Measurements from ENCODE around the gene ROBO2. TPM values are rescaled to one million over a fixed set of nuclear protein-coding genes. Genes with fewer than 3 reads are reported as not detected.

ROBO2 gene
- total RNA-seq, 1 donor from 2014 or later = 0.79 TPM

DNA sequence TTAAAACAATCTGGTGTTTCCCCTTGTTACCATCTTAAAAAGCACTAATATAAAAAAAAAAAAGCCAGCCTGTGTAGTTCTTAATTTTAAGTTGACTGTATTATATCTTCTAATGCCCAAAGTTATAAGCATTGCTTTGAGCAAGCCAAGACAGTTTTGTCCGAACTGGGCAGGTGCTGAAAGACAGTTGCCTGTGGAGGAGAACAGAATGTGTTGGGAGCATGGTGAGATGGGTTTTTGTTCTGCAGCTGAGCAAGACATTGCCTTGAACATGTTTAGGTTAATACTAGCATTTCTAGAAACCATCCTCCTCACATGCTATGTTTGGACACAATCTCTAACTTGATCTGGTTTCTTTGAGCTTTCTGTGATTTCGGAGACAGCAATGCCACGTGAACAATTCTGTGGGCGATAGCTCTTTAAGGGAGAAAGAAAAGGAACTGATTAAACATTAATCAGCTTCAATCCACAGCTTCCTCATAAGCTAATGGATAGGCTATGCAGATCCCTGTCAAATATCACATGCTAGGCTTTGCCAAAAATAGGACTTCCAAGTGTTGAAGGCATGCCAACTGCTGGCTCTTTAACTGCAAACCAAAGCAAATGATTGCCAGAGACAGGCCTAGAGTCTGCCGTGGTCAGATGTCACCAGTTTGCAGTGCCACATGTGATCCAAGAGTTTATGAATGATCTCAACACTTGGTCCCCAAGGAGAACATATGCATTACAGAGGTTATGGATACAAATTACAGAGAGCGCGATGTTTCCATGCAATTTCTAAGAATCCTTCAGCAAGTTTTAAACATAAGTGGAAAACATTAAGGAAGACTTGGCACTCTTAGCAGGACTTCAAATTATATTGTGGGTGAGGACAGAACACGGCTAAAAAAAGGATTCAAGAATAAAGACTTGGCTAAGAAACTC, 428.1 kb downstream of the ROBO2 start:
- FAIRE-seq = no peak

DNA sequence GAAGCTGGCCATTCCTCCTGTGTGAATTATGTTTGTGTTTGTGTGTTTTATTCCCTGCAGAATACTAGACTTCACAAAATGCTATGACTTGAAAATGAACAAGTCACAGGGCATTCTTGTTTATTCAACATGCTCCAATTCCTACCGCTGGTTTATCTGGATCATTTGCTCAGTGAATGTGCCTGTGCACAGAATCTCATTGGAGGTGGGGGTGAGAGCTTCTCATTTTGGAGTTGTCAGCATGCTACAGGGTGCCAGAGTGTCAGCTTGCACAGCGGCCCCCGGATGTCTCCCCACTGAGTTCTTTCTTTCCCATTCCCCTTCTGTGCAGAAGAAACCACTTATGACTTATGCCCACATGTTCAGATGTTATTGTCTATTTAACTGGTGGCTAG, 428.7 kb downstream of the ROBO2 start:
- Histone ChIP-seq H3K27me3 (ENCODE audit: control insufficient read depth, insufficient read depth, low read length) (no peaks in the 10 kb centered on the region), H3K4me3 (ENCODE audit: low read depth, low read length) (no peak overlapping the region), H3K36me3 (ENCODE audit: control insufficient read depth, insufficient read depth, low read length) (no peaks in the 10 kb centered on the region)
- DNase-seq (ENCODE audit: low read depth) (no peak), FAIRE-seq (no peak)
- TF ChIP-seq, protein P1, sequence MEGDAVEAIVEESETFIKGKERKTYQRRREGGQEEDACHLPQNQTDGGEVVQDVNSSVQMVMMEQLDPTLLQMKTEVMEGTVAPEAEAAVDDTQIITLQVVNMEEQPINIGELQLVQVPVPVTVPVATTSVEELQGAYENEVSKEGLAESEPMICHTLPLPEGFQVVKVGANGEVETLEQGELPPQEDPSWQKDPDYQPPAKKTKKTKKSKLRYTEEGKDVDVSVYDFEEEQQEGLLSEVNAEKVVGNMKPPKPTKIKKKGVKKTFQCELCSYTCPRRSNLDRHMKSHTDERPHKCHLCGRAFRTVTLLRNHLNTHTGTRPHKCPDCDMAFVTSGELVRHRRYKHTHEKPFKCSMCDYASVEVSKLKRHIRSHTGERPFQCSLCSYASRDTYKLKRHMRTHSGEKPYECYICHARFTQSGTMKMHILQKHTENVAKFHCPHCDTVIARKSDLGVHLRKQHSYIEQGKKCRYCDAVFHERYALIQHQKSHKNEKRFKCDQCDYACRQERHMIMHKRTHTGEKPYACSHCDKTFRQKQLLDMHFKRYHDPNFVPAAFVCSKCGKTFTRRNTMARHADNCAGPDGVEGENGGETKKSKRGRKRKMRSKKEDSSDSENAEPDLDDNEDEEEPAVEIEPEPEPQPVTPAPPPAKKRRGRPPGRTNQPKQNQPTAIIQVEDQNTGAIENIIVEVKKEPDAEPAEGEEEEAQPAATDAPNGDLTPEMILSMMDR (IDR thresholded peaks at IDR 0.05; ENCODE audit: insufficient read depth, low read length, severe bottlenecking) = no peak

More for the DNA sequence above, 428.1 kb downstream of the ROBO2 start:
- TF ChIP-seq, protein P1 (IDR thresholded peaks at IDR 0.05; ENCODE audit: insufficient read depth, low read length, severe bottlenecking) = no peak
- H3K36me3 ChIP-seq (ENCODE audit: control insufficient read depth, insufficient read depth, low read length) = no peaks in the 10 kb centered on the region
- no peak overlapping the region for H3K4me3 ChIP-seq (ENCODE audit: low read depth, low read length)
- no peaks in the 10 kb centered on the region for H3K27me3 ChIP-seq (ENCODE audit: control insufficient read depth, insufficient read depth, low read length)
- DNase-seq (ENCODE audit: low read depth) = peak; percentile 22

DNA sequence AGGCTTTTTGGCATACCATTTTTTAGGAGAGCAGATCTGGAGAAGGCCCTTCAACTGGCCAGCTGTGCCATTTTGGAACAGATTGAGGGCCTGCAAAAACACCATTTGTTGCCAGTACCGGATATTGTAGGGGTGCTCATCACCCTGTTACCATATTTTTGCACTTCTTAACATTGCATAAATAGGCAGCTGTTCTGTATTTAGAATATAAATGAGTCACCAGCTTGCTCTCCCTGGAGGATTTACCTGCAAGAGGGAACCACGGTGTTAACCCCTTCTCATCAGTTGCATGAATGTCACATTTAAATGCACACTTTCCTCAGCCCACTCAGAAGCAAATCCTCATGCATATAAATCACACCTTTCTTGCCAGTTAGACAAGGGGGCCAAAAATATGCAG, 435.6 kb downstream of the ROBO2 start:
- TF ChIP-seq, protein P1 (IDR thresholded peaks at IDR 0.05; ENCODE audit: insufficient read depth, low read length, severe bottlenecking) = no peak
- Histone ChIP-seq H3K27me3 (ENCODE audit: control insufficient read depth, insufficient read depth, low read length) (no peaks in the 10 kb centered on the region), H3K4me3 (ENCODE audit: low read depth, low read length) (no peak overlapping the region), H3K36me3 (ENCODE audit: control insufficient read depth, insufficient read depth, low read length) (no peaks in the 10 kb centered on the region)
- DNase-seq (ENCODE audit: low read depth) = peak; percentile 5
- FAIRE-seq = no peak

DNA sequence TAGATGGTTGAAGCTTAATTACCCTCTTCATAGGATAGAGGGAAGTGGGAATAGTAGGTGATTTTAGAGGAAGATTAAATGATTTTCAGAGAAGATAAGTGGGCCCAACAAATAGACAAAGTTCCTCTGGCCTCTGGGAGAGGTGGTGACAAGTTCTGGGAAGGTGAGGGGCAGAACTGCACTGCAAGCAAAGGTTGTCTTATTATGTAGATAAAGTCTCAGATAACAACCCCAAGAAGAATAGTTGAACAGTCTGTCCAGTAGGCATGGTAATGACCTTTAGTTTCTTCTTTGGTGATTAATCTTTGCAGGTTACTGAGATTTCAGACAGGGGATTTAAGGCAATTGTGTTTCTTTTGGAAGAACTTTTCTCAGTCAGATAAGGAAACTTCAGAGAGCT, 439.1 kb downstream of the ROBO2 start:
- DNase-seq (ENCODE audit: low read depth) = no peak
- TF ChIP-seq, protein P1 (IDR thresholded peaks at IDR 0.05; ENCODE audit: insufficient read depth, low read length, severe bottlenecking) = no peak

DNA sequence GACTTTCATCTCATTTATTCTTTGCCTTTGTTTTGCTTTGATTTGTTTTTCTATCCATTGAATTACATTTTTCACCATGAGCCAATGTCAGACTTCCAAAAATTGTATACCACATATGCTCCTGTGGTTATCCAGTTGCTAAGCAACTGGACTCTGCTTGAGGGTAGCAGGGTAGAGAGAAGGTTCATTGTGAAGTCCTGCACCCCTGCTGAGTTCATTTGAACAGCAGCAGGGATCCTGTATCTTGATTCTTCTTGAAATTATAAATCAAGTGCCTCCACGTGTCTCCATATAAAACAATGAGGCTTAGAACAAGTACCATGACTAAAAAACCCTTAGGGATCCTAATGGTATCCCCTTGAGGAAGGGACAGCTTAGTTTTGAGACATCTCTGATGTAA, 449.3 kb downstream of the ROBO2 start:
- H3K36me3 ChIP-seq (ENCODE audit: control insufficient read depth, insufficient read depth, low read length) = no peaks in the 10 kb centered on the region
- H3K27me3 ChIP-seq (ENCODE audit: control insufficient read depth, insufficient read depth, low read length) = no peaks in the 10 kb centered on the region
- DNase-seq (ENCODE audit: low read depth) (no peak), FAIRE-seq (no peak)
- TF ChIP-seq, protein P1 (IDR thresholded peaks at IDR 0.05; ENCODE audit: insufficient read depth, low read length, severe bottlenecking) = no peak
- no peak overlapping the region for H3K4me3 ChIP-seq (ENCODE audit: low read depth, low read length)

More for the DNA sequence above, 439.1 kb downstream of the ROBO2 start:
- Histone ChIP-seq H3K4me3 (ENCODE audit: low read depth, low read length) (no peak overlapping the region), H3K36me3 (ENCODE audit: control insufficient read depth, insufficient read depth, low read length) (no peaks in the 10 kb centered on the region), H3K27me3 (ENCODE audit: control insufficient read depth, insufficient read depth, low read length) (no peaks in the 10 kb centered on the region)
- no peak for FAIRE-seq
